ENCODE results near the gene CA10. TPM values are rescaled to one million over a fixed set of nuclear protein-coding genes. Genes with fewer than 3 reads are reported as not detected.

CA10 gene
- total and polyA plus RNA-seq, 2 experiments from 2014 or later: 0.33 TPM; not detected in 1

- no peaks in the 10 kb centered on the region for H3K9me2 ChIP-seq (replicated peaks; ENCODE audit: insufficient read depth)
- H2AFZ ChIP-seq: no peak overlapping the region
- H3K27me3 ChIP-seq: no peaks in the 10 kb centered on the region
- no peak overlapping the region for H3K4me2 ChIP-seq
- DNase-seq (ENCODE audit: low spot score): no peak
- H3K9me3 ChIP-seq (ENCODE audit: low read depth): no peaks in the 10 kb centered on the region
- 94% methylated on average over 3 of the region's 3 CpGs for WGBS (ENCODE audit: low lambda C conversion rate, missing lambda C conversion rate)
- no peak overlapping the region for H3K4me3 ChIP-seq
- no peak overlapping the region for H3K27ac ChIP-seq
- no peaks in the 10 kb centered on the region for H3K79me2 ChIP-seq
- H4K20me1 ChIP-seq (ENCODE audit: insufficient read depth, poor library complexity, severe bottlenecking): no peaks in the 10 kb centered on the region
- H3K36me3 ChIP-seq (replicated peaks; ENCODE audit: insufficient read depth, low read depth): no peaks in the 10 kb centered on the region
- no peak for TF ChIP-seq EZH2phosphoT487 (IDR thresholded peaks at IDR 0.05; ENCODE audit: low read depth, severe bottlenecking, unreplicated experiment)
- TF ChIP-seq, protein P1, sequence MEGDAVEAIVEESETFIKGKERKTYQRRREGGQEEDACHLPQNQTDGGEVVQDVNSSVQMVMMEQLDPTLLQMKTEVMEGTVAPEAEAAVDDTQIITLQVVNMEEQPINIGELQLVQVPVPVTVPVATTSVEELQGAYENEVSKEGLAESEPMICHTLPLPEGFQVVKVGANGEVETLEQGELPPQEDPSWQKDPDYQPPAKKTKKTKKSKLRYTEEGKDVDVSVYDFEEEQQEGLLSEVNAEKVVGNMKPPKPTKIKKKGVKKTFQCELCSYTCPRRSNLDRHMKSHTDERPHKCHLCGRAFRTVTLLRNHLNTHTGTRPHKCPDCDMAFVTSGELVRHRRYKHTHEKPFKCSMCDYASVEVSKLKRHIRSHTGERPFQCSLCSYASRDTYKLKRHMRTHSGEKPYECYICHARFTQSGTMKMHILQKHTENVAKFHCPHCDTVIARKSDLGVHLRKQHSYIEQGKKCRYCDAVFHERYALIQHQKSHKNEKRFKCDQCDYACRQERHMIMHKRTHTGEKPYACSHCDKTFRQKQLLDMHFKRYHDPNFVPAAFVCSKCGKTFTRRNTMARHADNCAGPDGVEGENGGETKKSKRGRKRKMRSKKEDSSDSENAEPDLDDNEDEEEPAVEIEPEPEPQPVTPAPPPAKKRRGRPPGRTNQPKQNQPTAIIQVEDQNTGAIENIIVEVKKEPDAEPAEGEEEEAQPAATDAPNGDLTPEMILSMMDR (IDR thresholded peaks at IDR 0.05; ENCODE audit: poor library complexity): no peak
- TF ChIP-seq EZH2 (IDR thresholded peaks at IDR 0.05; ENCODE audit: borderline replicate concordance): no peak
- H3K4me1 ChIP-seq (ENCODE audit: insufficient read depth): no peaks in the 10 kb centered on the region
Observed at GRCh38 chr17:51687887-51688286, 470.6 kb downstream of the CA10 start.

GRCh38 chr17:51685287-51685909 is 473.1 kb downstream of the CA10 start:
- no peaks in the 10 kb centered on the region for H3K9me2 ChIP-seq (replicated peaks; ENCODE audit: insufficient read depth)

GRCh38 chr17:51684214-51684613 is 474.3 kb downstream of the CA10 start:
- TF ChIP-seq EZH2 (IDR thresholded peaks at IDR 0.05; ENCODE audit: borderline replicate concordance) (no peak), EZH2phosphoT487 (IDR thresholded peaks at IDR 0.05; ENCODE audit: low read depth, severe bottlenecking, unreplicated experiment) (no peak)
- TF ChIP-seq, protein P1 (IDR thresholded peaks at IDR 0.05; ENCODE audit: poor library complexity): no peak
- DNase-seq (ENCODE audit: low spot score): no peak
- Histone ChIP-seq H3K27ac (no peak overlapping the region), H3K79me2 (no peaks in the 10 kb centered on the region), H3K27me3 (no peaks in the 10 kb centered on the region), H3K9me3 (ENCODE audit: low read depth) (no peaks in the 10 kb centered on the region), H3K4me3 (no peak overlapping the region), H3K4me1 (ENCODE audit: insufficient read depth) (no peaks in the 10 kb centered on the region), H3K36me3 (replicated peaks; ENCODE audit: insufficient read depth, low read depth) (no peaks in the 10 kb centered on the region), H3K4me2 (no peak overlapping the region), H2AFZ (no peak overlapping the region), H4K20me1 (ENCODE audit: insufficient read depth, poor library complexity, severe bottlenecking) (no peaks in the 10 kb centered on the region), H3K9me2 (replicated peaks; ENCODE audit: insufficient read depth) (no peaks in the 10 kb centered on the region)
- WGBS (ENCODE audit: low lambda C conversion rate, missing lambda C conversion rate): 58% methylated on average over 5 of the region's 5 CpGs

More at GRCh38 chr17:51685287-51685909, 473.1 kb downstream of the CA10 start:
- H4K20me1 ChIP-seq (ENCODE audit: insufficient read depth, poor library complexity, severe bottlenecking): no peaks in the 10 kb centered on the region
- H3K27ac ChIP-seq: no peak overlapping the region
- no peaks in the 10 kb centered on the region for H3K79me2 ChIP-seq
- H3K4me3 ChIP-seq: no peak overlapping the region
- TF ChIP-seq, protein P1 (IDR thresholded peaks at IDR 0.05; ENCODE audit: poor library complexity): no peak
- TF ChIP-seq EZH2phosphoT487 (IDR thresholded peaks at IDR 0.05; ENCODE audit: low read depth, severe bottlenecking, unreplicated experiment) (no peak), EZH2 (IDR thresholded peaks at IDR 0.05; ENCODE audit: borderline replicate concordance) (no peak)
- H3K4me1 ChIP-seq (ENCODE audit: insufficient read depth): no peaks in the 10 kb centered on the region
- H2AFZ ChIP-seq: no peak overlapping the region
- H3K27me3 ChIP-seq: no peaks in the 10 kb centered on the region
- H3K4me2 ChIP-seq: no peak overlapping the region
- no peaks in the 10 kb centered on the region for H3K9me3 ChIP-seq (ENCODE audit: low read depth)
- no peak for DNase-seq (ENCODE audit: low spot score)
- 59% methylated on average over 2 of the region's 2 CpGs for WGBS (ENCODE audit: low lambda C conversion rate, missing lambda C conversion rate)
- no peaks in the 10 kb centered on the region for H3K36me3 ChIP-seq (replicated peaks; ENCODE audit: insufficient read depth, low read depth)
